Measurements from ENCODE around the gene RAI1. TPM values are rescaled to one million over a fixed set of nuclear protein-coding genes. Genes with fewer than 3 reads are reported as not detected.

The RAI1 gene
- polyA plus RNA-seq, 2 of the 4 experiments (the other 2 are of a cell fraction): 3.5 to 23.8 TPM

DNA sequence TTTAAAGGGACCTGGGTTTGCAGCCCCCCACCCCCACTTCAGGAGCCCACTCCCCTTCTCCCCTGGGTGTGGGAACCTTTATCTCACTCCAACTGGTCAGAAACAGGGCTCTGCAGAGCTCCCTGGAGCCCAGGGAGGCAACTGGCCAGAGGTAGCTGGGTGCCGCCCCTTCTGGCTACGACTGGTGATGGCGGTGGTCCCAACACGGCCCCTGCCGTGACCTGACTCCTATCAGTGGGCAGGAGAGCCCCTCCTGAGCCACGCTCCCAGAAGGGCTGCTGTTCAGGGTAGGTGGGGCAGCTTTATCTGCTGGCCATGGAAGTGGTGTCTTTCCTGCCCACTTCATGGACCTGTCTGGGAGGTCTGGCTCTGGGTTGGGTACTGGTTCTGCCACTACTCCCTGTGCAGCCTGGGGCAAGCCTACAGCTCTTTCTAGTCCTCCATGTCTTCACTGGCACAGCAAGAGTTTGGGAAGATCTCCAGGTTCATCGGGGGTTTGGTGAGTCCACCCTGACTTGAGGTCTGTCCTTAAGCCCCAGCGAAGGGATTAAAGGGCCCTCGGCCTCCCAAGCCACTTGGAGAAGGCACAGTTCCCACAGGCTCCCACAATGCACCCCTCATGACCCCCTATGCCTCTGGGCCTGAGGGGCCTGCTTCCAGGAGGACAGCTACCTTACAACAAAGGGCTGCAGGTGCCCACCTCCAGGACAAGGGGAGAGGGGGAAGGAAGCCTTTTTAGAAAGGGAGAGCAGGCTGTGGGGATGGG, 161.0 kb downstream of the RAI1 start (continued):
- TF ChIP-seq KDM1A (IDR thresholded peaks at IDR 0.05; ENCODE audit: low read depth): no peak
- TF ChIP-seq ZNF302 (CRISPR knock-in tag; IDR thresholded peaks at IDR 0.05): no peak
- TF ChIP-seq E2F6 (IDR thresholded peaks at IDR 0.05; ENCODE audit: borderline replicate concordance, low read depth): no peak
- TF ChIP-seq EP300 (IDR thresholded peaks at IDR 0.05): no peak
- TF ChIP-seq EHF (CRISPR knock-in tag; IDR thresholded peaks at IDR 0.05): no peak
- no peak for TF ChIP-seq ZSCAN20 (CRISPR knock-in tag; IDR thresholded peaks at IDR 0.05)

DNA sequence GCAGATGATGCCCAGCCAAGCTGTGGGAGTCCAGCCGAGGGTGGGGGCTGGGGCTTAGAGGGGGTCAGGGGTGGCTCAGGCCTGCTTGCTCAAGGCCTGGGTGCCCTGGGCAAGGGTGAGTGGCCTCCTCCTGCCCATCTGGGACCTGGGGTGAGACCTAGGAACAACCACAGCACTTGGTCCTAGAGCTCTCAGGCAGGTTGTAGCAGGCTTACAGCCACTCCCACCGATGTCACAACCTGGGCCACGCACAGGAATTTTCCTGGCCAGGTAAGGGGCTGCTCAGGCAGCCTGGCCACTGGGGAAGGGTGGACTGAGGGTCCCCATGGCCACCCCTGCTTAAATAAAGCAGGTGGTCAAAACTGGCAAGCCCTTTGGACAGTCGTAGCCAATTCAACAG, 161.8 kb downstream of the RAI1 start:
- H3K4me2 ChIP-seq: no peak overlapping the region
- POLR2A ChIA-PET: interaction anchor here (0.6 to 0.7 kb wide), 2 partner anchors 25 to 57 kb away, joined by 3 to 4 read pairs; no protein-coding TSS in a partner anchor
- no peak for ATAC-seq
- WGBS (ENCODE audit: missing lambda C conversion rate): 93% methylated on average over 4 of the region's 4 CpGs
- no peak for FAIRE-seq
- no peak for DNase-seq (ENCODE audit: low read depth in 1 of 2, low spot score in 1 of 2)
- peak overlapping the region in 1 of 2 experiments; percentile 3; a peak in 1 of 6 replicates for H3K27ac ChIP-seq
- peaks cover 36% of the 10 kb centered on the region for H3K4me1 ChIP-seq
- CTCF ChIA-PET: interaction anchor here (1.3 to 35.9 kb wide), 5 partner anchors 12 to 163 kb away, joined by 4 to 859 read pairs (median 26); partner anchors contain the start of gene RAI1
- TF ChIP-seq NPAS2 (CRISPR knock-in tag; IDR thresholded peaks at IDR 0.05; ENCODE audit: borderline replicate concordance): no peak
- TF ChIP-seq, protein P1, sequence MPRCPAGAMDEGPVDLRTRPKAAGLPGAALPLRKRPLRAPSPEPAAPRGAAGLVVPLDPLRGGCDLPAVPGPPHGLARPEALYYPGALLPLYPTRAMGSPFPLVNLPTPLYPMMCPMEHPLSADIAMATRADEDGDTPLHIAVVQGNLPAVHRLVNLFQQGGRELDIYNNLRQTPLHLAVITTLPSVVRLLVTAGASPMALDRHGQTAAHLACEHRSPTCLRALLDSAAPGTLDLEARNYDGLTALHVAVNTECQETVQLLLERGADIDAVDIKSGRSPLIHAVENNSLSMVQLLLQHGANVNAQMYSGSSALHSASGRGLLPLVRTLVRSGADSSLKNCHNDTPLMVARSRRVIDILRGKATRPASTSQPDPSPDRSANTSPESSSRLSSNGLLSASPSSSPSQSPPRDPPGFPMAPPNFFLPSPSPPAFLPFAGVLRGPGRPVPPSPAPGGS (IDR thresholded peaks at IDR 0.05): no peak
- TF ChIP-seq HOXB13 (CRISPR knock-in tag; IDR thresholded peaks at IDR 0.05; ENCODE audit: low read depth): no peak
- TF ChIP-seq BHLHE40 (IDR thresholded peaks at IDR 0.05; ENCODE audit: low read depth, low read length): no peak
- TF ChIP-seq CHD4 (IDR thresholded peaks at IDR 0.05; ENCODE audit: borderline replicate concordance): no peak
- no peak for TF ChIP-seq RCOR1 (IDR thresholded peaks at IDR 0.05; ENCODE audit: low read depth, low read length)
- no peak for TF ChIP-seq NFE2L2 (conservative IDR thresholded peaks at IDR 0.05; ENCODE audit: low read length)
- TF ChIP-seq, protein P2, sequence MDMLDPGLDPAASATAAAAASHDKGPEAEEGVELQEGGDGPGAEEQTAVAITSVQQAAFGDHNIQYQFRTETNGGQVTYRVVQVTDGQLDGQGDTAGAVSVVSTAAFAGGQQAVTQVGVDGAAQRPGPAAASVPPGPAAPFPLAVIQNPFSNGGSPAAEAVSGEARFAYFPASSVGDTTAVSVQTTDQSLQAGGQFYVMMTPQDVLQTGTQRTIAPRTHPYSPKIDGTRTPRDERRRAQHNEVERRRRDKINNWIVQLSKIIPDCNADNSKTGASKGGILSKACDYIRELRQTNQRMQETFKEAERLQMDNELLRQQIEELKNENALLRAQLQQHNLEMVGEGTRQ (IDR thresholded peaks at IDR 0.05): no peak
- H3K4me3 ChIP-seq: no peak overlapping the region
- H3K9me3 ChIP-seq: no peaks in the 10 kb centered on the region

GRCh38 chr17:17844079-17844478, 162.8 kb downstream of the RAI1 start:
- Histone ChIP-seq H3K4me2 (no peak overlapping the region), H3K9me3 (no peaks in the 10 kb centered on the region), H3K4me3 (no peak overlapping the region), H3K4me1 (peaks cover 29% of the 10 kb centered on the region), H3K27ac (peak overlapping the region in 1 of 2 experiments; percentile 27; a peak in 2 of 6 replicates)
- ChIA-PET POLR2A (no interaction called here), CTCF (interaction anchor here (0.6 to 35.9 kb wide), 5 partner anchors 11 to 201 kb away, joined by 3 to 859 read pairs (median 26); no protein-coding TSS in a partner anchor)
- ATAC-seq: no peak
- no peak for TF ChIP-seq RAD21 (conservative IDR thresholded peaks at IDR 0.05 in 1 of 2, IDR thresholded peaks at IDR 0.05 in 1 of 2)
- no peak for TF ChIP-seq NR3C1 (IDR thresholded peaks at IDR 0.05)
- TF ChIP-seq ELK1 (IDR thresholded peaks at IDR 0.05; ENCODE audit: low read depth, low read length): no peak
- TF ChIP-seq POLR2AphosphoS2 (conservative IDR thresholded peaks at IDR 0.05; ENCODE audit: low read length): no peak
- TF ChIP-seq FOXS1 (CRISPR knock-in tag; IDR thresholded peaks at IDR 0.05): no peak
- TF ChIP-seq GATA3 (IDR thresholded peaks at IDR 0.05; ENCODE audit: borderline replicate concordance): no peak
- TF ChIP-seq MAFK (IDR thresholded peaks at IDR 0.05; ENCODE audit: partially characterized antibody): no peak
- no peak for TF ChIP-seq CBX2 (IDR thresholded peaks at IDR 0.05; ENCODE audit: borderline replicate concordance, low read depth)
- TF ChIP-seq HOXB13 (CRISPR knock-in tag; IDR thresholded peaks at IDR 0.05; ENCODE audit: low read depth): no peak
- TF ChIP-seq HOXB5 (CRISPR knock-in tag; IDR thresholded peaks at IDR 0.05): no peak
- no peak for TF ChIP-seq TP53 (CRISPR knock-in tag; IDR thresholded peaks at IDR 0.05)
- no peak for TF ChIP-seq JUN (IDR thresholded peaks at IDR 0.05)
- no peak for FAIRE-seq
- WGBS (ENCODE audit: missing lambda C conversion rate): 88% methylated on average over 7 of the region's 7 CpGs
- DNase-seq (ENCODE audit: low read depth in 1 of 2, low spot score in 1 of 2): no peak

All from A549 (cell line).